Hippocampal formation (tissue), 2 donors: ENCODE measurements around the gene ZNF564.
A peak's percentile ranks its signal among the peaks of the same experiment; 100 is the strongest.
"Not testable (repeated sequence)": the region's sequence is repeated elsewhere in the genome, so short reads cannot be mapped to it uniquely, and the experiment has no call there.

Experiments
- DNase-seq, 2 donors: peaks; one replicate each; lab custom pipeline; 2025; lab: John Stamatoyannopoulos, UW

The ZNF564 gene

DNA sequence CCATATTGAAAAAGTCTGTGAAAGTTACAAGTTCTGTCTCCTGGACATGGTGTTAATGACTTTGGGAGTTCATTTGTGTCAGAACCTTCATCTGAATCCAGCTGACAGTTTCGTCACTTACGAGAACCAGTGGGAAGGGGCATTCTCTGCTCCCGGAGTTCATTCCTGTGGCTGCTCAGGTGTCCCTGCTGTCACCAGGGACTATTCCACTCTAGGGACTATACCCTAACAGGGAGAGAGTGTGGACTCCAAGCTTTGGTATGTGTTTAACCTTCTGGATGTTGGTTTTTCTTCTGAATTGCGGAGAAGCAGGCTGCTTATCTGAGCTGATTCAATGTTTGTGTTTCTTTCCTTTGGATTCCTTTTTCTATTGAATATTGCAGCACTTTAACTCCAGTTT, 54.2 kb downstream of the ZNF564 start:
- no peak for DNase-seq

DNA sequence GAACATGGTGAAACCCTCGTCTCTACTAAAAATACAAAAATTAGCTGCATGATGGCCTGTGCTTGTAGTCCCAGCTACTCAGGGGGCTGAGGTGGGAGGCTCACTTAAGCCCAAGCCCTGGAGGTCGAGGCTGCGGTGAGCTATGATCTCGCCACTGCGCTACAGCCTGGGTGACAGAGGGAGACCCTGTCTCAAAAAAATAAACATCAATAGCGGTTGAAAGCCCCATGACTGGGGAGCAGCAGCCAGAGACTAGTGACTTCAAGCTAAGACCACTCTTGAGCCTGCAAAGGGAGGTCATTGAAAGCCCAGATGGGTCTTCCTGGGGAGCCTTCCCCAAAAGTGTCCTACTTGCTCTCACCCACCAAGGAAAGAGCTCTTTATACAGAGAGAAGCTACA, 54.8 kb downstream of the ZNF564 start:
- no peak for DNase-seq

DNA sequence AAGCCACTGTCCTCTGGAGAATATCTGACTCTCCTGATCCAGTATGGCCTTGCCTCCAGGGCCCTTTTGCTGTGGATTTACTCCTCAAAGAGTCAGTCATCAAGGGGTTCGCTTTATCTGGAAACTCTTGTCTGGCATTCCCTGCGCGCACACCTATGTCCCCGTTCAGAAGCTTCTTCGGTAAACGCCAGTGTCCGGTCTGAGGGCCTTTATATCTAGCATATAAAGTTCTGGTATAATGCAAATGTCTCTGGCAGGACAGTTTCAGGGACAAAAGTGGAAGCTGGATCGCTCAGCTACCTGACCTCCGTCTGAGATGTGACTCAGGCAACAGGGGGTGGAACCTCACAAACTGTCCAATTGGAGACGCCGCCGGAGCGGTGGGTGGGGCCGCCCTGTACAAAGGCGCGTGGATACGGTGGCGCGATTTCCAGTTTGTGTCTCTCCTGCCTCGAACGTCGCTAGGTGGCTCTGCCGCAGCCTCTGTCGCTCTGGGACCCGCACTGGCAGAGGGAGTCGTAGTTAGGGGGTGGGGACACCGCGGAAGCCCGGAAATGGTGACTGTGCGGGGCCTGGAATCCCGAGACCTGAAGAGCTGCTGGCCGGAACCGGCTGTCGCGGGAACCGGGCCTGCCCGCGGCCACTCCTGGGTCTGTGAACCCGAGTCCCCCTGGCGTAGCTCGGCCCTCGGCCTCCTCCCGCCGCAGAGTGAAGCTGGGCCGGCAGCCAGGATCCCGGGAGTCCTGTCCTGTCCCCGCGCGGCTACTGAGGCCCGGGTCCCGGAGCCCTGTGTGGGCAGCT, 56.1 kb downstream of the ZNF564 start:
- peak; percentile 94 to 96 for DNase-seq

DNA sequence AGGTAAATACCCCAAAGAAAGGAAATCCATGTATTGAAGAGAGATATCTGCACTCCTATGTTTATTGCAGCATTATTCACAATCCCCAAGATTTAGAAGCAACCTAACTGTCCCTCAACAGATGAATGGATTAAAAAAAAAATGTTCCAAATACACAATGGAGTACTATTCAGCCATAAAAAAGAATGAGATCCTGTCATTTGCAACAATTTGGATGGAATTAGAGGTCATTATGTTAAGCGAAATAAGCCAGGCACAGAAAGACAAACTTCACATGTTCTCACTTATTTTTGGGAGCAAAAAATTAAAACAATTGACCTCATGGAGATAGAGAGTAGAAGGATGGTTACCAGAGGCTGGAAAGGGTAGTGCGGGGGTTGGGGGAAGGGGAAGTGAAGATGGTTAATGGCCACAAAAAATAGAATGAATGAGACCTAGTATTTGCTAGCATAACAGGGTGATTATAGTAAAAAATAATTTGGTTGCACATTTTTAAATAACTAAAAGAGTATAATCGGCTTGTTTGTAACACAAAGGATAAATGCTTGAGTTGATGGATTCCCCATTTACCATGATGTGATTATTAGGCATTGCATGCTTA, 56.9 kb downstream of the ZNF564 start:
- no peak for DNase-seq

DNA sequence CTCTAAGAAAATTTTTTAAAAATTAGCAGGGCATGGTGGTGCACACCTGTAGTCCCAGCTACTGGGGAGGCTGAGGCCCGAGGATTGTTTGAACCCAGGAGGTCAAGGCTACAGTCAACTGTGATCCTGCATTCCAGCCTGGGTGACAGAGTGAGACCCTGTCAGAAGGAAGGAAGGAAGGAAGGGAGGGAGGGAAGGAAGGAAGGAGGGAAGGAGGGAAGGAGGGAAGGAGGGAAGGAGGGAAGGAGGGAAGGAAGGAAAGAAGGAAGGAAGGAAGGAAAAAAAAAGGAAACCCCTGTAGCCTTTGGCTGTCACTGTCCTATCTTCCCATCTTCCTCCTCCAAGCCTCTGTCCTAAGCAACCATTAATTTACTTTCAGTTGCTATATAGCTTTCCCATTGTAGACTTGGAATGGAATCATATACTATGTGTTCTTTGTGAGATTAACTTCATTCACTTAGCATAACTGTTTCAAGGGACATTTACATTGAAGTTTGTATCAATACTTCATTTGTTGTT, 65.0 kb downstream of the ZNF564 start:
- DNase-seq, result not testable (repeated sequence)

DNA sequence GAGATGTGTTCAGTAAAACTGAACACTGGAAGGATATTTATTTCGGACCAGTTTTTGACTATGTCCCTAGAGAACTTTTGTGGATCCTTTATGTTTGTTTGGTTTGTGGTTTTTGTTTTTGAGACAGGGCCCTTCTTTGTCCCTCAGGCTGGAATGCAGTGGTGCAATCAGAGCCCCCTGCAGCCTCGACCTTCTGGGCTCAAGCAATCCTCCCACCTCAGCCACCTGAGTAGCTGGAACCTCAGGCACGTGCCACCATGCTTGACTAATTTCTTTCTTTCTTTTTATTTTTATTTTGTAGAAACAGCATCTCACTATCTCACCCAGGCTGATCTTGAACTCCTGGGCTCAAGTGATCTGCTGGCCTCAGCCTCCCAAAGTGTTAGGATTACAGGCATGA, 65.7 kb downstream of the ZNF564 start:
- no peak for DNase-seq

DNA sequence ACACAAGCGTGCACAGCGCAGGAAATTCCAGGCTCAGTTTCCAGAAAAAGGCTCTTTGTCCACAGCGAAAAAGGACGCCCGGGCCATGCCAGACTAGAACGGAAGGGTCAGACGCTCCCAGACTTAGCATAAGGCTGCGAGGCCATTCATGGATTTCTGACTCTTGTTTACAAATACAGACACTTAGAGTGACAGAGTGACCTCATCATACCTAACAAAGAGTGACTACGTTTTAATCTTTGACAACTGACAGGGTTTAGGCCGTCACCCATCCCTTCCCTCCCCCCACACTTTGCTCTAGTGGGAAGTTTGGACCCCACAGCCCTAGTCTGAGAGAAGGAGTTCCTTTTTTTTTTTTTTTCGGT, 66.2 kb downstream of the ZNF564 start:
- no peak for DNase-seq

DNA sequence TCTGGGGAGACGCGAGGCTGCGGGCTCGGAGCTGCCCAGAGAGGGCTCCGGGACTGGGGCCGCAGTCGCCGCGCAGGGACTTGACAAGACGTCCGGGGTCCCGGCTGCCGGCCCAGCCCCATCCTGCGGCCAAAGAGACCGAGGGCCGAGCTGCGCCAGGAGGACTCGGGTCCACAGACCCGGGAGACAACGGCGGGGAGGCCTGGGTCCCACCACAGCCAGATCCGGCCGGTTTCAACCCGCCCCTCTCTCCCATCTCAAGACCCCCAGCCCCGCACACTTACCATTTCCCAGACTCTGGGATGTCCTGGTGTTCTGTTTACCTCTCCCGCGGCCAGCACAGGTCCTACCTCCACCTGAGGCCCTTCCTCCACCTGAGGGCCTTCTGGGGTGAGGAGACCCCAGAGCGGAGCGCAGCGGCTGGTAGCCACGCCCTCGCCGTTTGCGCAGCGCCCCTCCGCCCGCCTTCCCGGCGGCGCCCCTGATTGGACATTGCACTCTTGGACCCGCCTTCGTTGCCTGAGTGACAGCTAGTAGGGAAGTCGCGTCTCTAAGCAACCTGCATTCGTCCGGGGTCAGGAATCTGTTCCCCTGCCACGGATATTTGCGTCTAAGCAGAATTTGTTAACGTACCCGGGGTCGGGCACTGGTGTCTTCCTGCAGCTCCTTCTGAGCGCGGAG, 66.8 kb downstream of the ZNF564 start, which contains the start of gene ZNF709:
Gene ZNF709, minus strand, starts transcription at position 446 of the 681 bp plus-strand sequence. Its CDS starts 159 bp downstream, at position 287.
- DNase-seq, result peak; percentile 88

DNA sequence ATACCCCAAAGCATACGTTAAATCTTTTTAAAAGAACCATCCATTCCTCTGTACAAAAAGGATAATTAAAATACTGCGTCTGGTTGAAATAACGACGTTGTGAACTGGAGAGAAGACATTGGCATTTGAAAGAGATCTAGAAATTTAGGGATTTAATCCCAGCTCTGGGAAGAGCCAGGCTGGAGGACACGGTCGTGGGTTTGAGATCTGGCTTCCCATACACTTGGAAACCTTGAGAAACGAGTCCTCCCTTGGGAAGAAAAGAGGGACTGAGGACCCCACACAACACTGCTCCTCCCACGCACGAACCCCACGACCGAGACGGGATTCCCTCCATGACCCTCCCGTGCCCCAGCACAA, 67.3 kb downstream of the ZNF564 start:
- DNase-seq, result no peak

DNA sequence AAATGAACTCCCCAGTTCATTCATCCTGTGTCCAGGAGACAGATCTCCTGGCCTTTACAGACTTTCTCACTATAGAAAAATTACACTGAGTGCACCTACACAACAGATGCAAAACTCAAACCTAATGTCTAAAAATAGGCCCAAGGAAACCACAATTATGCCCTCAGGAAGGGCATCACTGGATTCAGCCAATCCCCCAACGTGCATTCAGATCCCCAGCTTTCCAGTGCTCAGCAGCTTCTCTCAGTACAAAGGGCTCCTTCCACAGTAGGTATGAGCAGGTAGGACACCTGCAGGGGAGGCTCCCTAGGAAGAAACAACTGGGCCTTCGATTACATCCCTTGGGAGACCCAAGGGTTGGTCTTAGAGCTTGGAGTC, 68.8 kb downstream of the ZNF564 start:
- no peak for DNase-seq

DNA sequence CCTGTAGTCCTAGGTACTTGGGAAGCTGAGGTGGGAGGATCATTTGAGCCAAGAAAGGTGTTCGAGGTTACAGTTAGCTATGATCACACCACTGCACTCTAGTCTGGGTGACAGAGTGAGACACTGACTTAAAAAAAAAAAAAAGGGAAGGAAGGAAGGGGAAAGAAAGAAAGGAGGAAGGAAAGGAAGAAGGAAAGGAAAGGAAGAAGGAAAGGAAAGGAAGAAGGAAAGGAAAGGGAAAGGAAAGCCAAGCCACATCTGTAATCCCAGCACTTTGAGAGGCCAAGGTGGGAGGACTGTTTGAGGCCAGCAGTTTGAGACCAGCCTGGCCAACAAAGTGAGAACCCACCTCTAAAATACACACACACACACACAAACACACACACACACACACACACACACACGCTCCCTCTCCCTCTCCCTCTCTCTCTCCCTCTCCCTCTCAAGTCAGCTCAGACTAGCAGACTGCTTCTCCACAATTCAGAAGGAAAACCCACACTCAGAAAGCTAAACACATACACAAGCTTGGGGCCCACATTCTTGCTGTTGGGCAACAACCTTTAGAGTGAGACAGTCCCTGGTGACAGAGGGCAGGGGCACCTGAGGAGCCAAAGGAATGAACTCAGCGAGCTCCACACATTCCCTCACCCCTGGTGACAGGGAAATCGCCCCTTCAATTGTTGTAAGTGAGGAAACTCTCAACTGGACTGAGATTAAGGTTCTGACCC, 69.3 kb downstream of the ZNF564 start:
- DNase-seq, result no peak

DNA sequence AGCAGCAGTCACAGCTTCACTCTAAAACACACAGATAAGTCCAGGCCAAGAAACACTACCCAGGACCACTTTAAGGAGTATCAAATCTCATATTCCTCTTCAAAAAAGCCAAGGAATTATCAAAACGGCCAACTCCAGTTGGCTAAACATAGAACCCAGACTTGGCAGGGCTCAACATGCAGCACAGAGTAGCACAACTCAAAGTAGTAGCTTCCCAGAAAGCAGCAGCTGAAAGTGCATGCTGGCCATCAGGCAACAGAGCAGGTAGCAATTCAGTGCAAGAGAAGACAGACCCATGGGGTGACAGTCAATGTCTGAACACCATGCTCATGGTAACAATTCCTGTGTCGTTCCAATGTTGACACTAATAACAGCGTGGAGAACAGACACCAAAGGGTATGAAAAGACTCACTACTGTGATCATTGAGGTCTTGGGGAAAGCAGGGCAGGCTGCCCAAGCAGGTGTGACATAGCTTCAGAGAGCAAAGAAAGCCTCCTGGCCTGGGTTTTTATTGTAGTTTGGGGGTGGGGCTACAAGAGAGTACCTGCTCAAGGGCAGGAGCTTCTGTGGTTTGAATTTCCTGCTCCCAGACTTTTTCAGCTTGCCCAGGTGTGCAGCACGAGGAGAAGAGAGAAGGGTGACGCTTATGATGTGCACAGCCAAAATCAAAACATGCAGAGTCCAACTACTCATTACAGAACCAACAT, 72.9 kb downstream of the ZNF564 start:
- DNase-seq, result no peak
